NCI-H774 (cell line): Measurements from ENCODE around the gene KRT7.
"Not testable (repeated sequence)": the region's sequence is repeated elsewhere in the genome, so short reads cannot be mapped to it uniquely, and the experiment has no call there.

Experiments used
- DNase-seq: peaks from one replicate; lab custom pipeline; 2025; lab: John Stamatoyannopoulos, UW

Gene KRT7

GRCh38 chr12:52229836-52230343 lies 3.2 kb upstream of the KRT7 start:
- no peak for DNase-seq

DNA sequence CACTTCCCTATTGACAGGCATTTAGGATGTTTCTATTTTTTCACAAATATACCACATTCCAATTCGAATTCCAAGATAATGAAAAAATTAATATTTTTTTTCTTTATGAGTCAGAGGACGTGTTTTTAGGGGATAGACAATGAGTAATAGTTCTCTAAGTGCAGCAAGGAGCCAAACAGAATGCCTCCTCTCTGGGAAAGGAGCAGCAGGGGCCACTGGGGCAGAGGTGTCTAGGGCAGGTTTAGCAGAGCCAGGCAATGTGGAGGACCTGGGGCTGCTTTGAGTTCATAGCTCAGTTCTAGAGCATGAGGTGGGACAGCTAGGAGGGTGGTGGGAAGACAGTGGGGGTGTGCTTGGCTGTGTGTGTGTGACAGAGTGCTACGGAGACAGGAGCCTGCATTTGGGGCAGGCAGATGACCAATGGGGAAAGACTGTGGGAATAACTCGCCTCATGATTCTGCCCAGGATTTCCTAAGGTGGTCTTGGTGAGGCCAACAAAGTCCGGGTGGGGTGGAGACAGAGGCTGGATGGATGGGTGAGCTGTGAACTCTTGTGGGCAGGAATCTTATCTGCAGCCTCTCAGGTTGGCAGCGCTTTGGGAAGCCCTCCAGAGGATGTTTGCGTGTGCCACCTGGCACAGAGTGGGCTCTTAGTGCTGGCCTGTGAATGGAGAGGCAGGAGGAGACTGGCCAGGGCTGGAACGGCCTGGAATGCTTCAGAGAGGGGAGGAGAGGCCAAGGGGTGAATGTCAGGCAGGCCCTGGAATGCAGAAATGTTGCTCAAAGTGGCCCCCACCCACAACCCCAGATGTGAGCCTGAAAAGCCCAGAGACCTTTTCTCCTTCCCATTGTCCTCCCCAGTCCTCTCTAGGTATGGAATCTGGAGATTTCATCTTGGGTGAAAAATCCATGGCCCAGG lies 2.4 kb upstream of the KRT7 start:
- DNase-seq: no peak

GRCh38 chr12:52231305-52232202 lies 1.5 kb upstream of the KRT7 start:
- no peak for DNase-seq

GRCh38 chr12:52232203-52232673 lies 805 bp upstream of the KRT7 start:
- DNase-seq: no peak

- DNase-seq: no peak
These were observed 592 bp downstream of the KRT7 start for GRCh38 chr12:52233462-52234207.

GRCh38 chr12:52234223-52234810 lies 1.3 kb downstream of the KRT7 start:
- no peak for DNase-seq

- no peak for DNase-seq
These were observed 2.1 kb downstream of the KRT7 start for GRCh38 chr12:52235001-52235764.

DNA sequence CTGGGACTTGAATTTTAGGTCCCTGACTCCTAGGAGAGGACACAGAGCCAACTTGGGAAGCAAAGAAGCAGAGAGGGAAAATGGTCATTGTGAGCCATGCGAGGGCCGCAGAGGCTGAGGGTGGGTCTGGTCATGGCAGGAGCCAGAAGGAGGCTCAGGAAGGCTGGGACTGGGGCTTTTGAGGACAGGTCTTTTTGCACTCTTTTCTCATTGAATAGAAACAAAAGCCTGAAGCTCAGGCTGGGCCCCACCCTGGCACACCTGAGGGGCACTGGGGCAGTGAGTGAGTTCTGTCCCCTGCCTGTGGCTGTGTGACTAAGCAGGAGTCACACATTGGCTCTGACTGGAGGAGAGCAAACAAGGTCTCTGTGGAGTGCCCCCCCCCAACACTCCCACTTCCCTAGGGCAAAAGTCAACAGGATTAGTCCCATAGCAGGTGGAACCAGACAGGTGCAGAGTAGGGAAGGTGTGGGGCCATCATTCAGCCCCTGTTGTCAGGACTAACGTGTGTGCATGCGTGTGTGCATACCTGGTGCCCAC lies 2.8 kb downstream of the KRT7 start:
- peak; percentile 79 for DNase-seq

DNA sequence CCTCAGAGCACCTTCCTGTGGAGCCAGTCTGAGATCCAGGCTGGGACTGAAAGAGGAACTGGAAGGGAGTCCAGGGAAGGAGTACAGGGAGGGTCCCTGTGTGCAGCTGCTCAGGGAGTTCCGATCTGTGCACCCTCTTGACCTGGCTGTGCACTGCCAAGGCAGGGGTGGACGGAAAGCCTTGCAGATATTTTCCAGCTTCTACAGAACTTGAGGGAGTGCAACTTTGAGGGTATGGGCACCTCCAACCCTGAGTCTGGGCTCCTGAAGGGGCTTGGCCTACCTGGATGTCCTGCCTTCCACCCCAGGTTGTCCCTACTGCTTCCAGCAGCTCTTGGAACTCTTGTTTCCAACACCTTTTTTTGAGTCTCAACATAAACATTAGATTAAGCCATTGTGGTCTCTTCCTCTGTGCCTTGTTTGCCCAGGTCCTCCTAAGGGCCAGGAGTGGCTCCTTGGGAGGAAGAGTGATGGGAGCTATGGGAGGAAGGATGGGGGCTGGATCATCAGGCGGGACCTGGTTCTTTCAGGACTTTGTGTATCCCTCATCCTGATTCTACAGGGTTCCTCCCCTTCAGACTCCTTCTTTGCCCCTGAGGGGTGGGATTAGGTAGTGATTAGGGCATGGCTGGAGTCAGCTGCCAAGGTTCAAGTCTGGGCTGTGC lies 3.5 kb downstream of the KRT7 start:
- no peak for DNase-seq

DNA sequence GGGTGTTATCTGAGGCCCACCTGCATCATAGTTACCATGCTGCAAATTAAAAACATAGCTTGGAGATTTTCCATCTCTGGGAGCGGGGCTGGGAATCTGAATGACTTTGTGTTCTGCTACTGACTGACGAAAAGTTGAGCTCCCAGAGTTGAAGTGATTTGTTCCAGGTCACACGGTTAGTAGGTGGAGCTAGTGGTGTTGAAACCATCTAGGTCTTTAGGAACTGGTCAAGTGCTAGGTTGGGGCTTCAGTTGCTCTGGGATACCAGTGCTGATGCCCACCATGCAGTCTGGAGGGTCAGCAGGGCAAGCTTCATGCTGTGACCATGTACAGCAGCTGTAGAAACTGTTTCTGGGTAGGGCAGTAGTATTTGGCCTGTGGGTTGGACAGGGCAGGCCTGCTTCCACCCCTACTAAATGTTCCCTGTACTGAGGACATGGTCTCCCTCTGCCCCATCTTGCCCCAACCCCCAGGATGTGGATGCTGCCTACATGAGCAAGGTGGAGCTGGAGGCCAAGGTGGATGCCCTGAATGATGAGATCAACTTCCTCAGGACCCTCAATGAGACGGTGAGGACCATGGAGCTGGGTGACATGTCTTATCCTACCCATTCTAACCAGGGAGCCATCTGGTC lies 5.3 kb downstream of the KRT7 start:
- no peak for DNase-seq

- no peak for DNase-seq
These were observed 6.0 kb downstream of the KRT7 start for GRCh38 chr12:52238916-52239646.

DNA sequence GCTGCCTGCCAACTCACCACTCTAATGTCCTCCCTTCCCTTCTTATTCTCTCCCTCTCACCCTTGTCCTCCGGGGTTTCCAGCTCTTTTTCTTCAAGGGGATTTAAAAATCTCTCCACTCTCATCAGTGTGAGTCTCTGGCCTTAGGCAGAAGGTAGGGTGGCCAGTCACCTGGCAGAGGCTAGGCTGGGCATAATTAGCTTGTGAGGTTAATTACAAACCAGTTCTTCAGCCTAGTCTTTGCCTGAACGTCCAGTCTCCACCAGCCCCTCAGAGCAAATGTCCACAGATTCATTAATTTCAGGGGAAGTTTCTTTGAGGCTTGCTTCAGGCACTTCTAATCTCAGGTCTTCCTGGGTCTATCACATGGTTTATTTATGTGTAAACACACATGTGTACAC lies 6.7 kb downstream of the KRT7 start:
- no peak for DNase-seq

GRCh38 chr12:52240247-52240646 lies 7.2 kb downstream of the KRT7 start:
- not testable (repeated sequence) for DNase-seq

DNA sequence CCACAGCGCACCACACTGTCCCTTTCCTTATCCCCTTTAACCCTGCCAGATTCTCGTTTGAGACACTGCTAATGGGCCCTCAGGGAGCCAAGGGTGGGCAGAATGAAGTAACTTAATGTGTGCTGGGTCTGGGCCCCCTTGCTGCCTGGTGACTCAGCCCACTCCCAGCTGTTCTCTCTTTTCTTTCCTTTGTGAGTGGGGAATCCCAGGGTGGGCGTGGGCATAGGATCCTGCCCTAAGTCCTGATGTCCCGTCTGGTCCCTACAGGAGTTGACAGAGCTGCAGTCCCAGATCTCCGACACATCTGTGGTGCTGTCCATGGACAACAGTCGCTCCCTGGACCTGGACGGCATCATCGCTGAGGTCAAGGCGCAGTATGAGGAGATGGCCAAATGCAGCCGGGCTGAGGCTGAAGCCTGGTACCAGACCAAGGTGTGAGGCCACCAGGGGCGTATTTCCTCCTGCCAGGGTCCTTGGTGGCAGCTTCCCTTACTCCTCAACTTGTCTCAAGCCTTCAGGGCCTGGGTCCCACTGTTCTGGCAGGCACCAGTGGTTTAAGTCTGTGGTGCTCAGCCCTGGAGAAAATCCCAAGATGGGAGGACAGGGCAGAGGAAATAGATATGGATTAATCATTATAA lies 8.3 kb downstream of the KRT7 start:
- no peak for DNase-seq

DNA sequence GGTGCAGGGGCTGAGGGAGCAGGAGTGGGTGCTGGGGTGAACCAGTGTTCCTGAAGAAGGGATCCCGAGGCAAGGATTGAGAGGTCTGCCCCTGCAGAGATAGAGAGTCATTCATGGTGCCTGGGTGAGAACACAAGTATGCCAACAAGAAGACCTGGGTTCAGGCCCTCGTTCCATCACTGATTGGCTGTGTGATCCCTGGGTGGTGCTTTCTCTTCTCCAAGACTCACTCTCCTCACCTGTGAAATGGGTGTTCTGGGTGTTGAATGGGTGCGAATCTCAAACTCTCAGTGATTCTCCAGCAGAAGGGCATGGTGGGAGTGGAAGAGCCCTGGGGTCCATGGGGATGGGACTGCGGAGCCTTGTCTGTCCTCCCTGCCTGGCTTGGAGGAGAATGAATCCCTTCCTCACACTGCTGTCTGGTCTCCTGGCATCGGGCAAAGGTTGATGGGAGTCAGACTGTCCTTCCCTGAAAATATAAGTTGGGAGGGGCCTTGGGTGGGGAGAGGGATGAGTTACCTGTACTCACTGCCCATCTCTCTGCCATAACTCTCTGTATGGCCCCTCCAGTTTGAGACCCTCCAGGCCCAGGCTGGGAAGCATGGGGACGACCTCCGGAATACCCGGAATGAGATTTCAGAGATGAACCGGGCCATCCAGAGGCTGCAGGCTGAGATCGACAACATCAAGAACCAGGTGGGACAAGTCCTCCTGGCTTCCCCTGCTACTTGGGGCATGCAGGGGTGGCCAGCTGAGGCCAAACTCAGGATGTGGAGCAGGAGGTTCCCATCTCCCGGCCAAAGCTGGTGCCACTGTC lies 9.6 kb downstream of the KRT7 start:
- no peak for DNase-seq

DNA sequence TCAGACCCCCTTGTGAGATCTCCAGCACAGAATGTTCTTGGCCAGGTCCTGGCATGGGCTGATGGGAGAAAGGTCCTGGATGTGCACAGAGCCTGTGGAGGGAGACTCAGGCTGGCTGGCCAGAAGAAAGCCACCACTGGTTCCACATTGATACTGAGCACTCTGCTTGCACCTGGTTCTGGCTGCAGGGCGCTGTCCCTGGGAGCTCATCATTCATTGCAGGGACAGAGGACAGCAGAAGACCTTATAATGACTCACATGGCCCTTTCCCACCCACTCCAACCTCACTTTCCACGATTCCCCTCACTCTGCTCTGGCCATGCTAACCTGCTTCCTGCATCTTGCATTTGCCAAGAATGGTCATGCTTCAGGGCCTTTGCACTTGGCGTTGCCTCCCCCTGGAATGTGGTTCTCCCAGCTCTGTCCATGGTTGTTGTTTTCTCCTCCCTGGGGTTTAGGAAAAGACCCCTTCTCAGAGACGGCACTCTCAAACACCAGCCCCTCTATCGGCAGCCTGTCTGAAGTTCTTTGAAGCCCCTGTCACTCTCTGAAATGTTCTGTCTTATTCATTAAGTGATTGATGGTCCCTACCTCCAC lies 10.3 kb downstream of the KRT7 start:
- no peak for DNase-seq
